Measurements from ENCODE around the gene VEGFA.

DNA sequence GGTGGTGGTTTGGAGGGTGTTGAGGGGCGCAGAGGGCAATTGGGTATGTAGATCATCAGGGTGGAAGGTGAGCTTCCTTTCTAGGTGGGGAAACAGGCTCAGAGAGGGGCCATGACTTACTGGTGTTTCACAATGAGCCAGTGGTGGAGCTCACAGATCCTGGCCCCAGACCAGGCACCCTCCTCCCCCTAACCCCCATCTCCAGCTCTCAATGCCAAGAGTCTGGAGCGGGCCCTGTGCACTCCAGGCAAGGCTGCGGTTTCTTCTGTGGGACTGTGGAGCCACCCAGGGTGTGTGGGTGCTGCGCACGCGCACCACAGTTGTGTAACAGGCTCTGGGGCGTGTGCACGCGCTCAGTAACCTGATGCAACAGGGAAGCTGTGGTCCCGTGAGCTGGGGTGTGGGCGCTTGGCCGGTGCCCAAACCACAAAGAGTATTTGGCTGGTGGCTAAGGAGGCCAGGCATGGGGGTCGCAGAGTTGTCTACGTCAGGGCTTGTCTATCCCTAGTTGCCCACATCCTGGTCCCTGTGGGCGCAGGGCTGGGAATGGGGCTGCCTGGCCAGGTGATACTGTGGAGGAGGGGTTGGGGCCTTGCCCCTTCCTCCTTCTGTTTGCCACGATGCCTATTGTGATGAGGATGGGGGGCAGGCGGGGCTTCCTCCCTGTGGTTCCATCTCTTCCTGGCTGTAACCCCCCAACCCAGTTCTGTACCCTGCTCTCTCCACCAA, 44.9 kb upstream of the VEGFA start:
- TF ChIP-seq, protein P1, sequence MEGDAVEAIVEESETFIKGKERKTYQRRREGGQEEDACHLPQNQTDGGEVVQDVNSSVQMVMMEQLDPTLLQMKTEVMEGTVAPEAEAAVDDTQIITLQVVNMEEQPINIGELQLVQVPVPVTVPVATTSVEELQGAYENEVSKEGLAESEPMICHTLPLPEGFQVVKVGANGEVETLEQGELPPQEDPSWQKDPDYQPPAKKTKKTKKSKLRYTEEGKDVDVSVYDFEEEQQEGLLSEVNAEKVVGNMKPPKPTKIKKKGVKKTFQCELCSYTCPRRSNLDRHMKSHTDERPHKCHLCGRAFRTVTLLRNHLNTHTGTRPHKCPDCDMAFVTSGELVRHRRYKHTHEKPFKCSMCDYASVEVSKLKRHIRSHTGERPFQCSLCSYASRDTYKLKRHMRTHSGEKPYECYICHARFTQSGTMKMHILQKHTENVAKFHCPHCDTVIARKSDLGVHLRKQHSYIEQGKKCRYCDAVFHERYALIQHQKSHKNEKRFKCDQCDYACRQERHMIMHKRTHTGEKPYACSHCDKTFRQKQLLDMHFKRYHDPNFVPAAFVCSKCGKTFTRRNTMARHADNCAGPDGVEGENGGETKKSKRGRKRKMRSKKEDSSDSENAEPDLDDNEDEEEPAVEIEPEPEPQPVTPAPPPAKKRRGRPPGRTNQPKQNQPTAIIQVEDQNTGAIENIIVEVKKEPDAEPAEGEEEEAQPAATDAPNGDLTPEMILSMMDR (IDR thresholded peaks at IDR 0.05; ENCODE audit: low read depth, low read length) = no peak
- TF ChIP-seq EZH2phosphoT487 (IDR thresholded peaks at IDR 0.05; ENCODE audit: low read depth) = no peak

Measured in OCI-LY3 (cell line).